T-helper 1 cell treated with Interleukin-12 subunit alpha and Interleukin-12 subunit beta and Interleukin-4 antibody, amounts not matched to agents 30 ng/mL and 1 ng/mL, for 36 hours (primary cell): ENCODE data around the gene DGKZ. TPM values are rescaled to one million over a fixed set of nuclear protein-coding genes. Genes with fewer than 3 reads are reported as not detected.
"Not testable (repeated sequence)": the region's sequence is repeated elsewhere in the genome, so short reads cannot be mapped to it uniquely, and the experiment has no call there.

ENCODE experiments used
- intact Hi-C: fragments of 100-400 bp; cut with micrococcal nuclease; formaldehyde crosslinking; loops from one replicate; pipeline ENCODE4 v1.15.1; 2024
- total RNA-seq: library from RNA; stranded (reverse); gene quantifications from 2 replicates; pipeline ENCODE4 v1.2.3, GENCODE V29; 2022

DGKZ gene
- total RNA-seq, 1 donor from 2014 or later: 144 TPM

DNA sequence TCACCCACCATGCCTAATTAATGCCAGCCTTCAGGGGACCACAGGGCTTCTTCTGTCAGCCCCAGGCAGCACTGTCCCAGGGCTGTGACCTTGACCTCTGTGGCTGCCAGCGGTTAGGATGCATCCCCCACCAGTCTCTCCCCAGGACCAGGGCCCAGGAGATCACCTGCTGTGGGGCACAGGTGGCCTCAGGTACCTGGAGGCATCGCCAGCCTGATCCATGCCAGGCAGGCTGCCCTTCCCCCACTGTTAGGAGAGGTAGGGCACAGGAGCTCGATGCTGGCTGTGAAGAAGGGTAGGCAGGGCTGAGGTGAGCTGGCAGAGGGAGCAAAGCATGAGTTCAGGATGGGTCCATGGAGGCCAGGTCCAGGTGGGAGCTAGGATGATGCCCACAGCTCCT, 17.5 kb downstream of the DGKZ start:
- intact Hi-C loops: no loop called here

GRCh38 chr11:46366260-46366659, 19.0 kb downstream of the DGKZ start:
- intact Hi-C loops: no loop called here

DNA sequence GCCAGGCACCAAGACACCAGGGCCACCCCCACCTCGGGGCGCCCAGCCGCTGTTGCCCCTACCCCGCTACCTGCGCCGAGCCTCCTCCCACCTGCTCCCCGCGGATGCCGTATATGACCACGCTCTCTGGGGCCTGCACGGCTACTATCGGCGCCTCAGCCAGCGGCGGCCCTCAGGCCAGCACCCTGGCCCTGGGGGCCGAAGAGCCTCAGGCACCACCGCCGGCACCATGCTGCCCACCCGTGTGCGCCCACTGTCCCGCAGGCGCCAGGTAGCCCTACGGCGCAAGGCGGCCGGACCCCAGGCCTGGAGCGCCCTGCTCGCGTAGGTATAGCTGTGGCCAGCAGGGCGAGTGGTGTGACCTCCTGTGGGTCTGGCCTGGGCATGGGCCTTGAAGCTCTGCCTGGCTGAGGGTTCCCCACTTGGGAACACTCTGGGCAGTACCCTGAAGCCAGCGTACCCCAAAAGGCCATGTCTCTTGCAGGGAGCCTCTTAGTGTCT, 19.4 kb downstream of the DGKZ start:
- intact Hi-C loops: loop anchor here (1.0 kb wide), 2 partner anchors 14 to 123 kb away; no protein-coding TSS in a partner anchor

DNA sequence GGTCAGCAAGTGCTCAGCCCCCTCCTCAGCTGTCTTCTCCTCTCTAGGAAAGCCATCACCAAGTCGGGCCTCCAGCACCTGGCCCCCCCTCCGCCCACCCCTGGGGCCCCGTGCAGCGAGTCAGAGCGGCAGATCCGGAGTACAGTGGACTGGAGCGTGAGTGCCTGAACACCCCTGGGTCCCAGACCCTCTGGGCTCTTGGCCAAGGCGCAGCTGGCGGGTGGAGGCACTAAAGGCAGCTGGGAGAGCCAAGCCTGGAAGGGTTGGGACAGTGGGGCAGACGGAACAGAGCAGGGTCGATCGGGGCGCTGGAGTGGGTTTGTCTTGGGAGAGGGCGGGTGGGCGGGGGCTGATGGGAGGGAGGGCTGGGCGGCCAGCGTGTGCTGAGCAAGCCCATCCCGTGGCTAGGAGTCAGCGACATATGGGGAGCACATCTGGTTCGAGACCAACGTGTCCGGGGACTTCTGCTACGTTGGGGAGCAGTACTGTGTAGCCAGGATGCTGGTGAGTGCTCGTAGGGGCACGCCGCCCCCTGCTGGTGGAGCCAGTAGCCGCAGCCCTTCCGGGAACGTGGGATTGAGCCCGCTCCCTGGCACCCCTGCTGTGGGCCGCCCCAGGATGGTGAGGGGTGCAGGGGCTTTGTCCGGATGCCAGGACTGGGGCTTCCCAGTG, 20.1 kb downstream of the DGKZ start:
- intact Hi-C loops: loop anchor here (1.0 kb wide), 2 partner anchors 15 to 124 kb away; no protein-coding TSS in a partner anchor

DNA sequence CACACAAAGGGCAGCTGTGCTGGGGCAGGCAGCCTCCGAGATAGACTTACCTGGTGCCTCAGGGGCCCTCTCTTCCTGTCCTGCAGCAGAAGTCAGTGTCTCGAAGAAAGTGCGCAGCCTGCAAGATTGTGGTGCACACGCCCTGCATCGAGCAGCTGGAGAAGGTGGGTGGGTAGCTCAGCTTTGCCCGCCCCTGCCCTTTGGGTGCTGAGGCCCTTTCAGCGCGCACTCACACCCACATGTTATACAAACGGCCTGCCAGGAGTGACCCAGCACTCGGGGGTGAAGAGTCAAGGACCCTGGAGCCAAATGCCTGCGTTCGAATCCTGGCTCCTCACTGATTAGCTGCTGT, 20.6 kb downstream of the DGKZ start:
- intact Hi-C loops: loop anchor here (1.0 kb wide), 2 partner anchors 16 to 125 kb away; no protein-coding TSS in a partner anchor

DNA sequence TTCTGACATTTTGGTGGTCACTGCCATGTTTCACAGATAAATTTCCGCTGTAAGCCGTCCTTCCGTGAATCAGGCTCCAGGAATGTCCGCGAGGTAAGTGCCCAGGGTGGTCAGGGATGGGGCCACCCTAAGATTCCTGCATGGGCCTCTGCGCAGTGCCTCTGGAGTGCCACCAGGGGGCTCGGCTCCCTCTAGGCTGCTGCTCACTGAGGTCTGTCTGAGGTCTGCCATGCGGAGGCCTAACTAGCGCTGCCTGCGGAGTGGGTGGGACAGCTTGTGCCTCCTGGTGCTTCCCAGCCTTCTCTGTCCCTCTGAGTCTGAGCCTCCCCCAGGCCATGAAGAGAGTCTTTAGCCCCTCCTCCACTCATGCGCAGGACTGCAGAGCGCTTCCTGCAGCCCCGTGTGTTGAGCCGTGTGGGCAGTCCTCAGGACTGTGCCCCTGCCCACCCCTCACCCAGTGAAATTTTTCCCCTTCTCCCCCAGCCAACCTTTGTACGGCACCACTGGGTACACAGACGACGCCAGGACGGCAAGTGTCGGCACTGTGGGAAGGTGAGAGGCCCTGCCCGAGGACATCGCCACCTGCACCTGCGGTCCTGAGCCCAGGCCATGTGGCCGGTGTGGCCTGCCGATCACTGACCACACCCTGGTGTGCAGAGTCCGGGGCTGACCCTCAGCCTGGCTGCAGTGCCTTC, 22.3 kb downstream of the DGKZ start:
- intact Hi-C loops: loop anchor here (1.0 kb wide), 3 partner anchors 8 to 248 kb away; partner anchors contain the start of genes ATG13 and HARBI1

- intact Hi-C loops: no loop called here
These were observed 23.0 kb downstream of the DGKZ start for GRCh38 chr11:46370253-46370652.

DNA sequence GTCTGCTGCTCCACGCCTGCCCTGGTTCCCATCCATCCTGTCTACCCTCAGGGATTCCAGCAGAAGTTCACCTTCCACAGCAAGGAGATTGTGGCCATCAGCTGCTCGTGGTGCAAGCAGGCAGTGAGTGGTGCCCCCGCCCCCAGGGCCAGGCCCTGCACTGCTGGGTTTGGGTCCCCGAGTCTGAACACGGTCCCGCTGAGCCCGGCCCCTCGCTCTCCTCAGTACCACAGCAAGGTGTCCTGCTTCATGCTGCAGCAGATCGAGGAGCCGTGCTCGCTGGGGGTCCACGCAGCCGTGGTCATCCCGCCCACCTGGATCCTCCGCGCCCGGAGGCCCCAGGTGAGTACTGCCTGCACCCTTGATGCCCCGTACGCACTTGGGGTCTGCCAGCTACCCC, 24.0 kb downstream of the DGKZ start:
- intact Hi-C loops: not testable (repeated sequence)

GRCh38 chr11:46372086-46372485, 24.8 kb downstream of the DGKZ start:
- intact Hi-C loops: no loop called here

GRCh38 chr11:46372501-46372900, 25.2 kb downstream of the DGKZ start:
- intact Hi-C loops: not testable (repeated sequence)

DNA sequence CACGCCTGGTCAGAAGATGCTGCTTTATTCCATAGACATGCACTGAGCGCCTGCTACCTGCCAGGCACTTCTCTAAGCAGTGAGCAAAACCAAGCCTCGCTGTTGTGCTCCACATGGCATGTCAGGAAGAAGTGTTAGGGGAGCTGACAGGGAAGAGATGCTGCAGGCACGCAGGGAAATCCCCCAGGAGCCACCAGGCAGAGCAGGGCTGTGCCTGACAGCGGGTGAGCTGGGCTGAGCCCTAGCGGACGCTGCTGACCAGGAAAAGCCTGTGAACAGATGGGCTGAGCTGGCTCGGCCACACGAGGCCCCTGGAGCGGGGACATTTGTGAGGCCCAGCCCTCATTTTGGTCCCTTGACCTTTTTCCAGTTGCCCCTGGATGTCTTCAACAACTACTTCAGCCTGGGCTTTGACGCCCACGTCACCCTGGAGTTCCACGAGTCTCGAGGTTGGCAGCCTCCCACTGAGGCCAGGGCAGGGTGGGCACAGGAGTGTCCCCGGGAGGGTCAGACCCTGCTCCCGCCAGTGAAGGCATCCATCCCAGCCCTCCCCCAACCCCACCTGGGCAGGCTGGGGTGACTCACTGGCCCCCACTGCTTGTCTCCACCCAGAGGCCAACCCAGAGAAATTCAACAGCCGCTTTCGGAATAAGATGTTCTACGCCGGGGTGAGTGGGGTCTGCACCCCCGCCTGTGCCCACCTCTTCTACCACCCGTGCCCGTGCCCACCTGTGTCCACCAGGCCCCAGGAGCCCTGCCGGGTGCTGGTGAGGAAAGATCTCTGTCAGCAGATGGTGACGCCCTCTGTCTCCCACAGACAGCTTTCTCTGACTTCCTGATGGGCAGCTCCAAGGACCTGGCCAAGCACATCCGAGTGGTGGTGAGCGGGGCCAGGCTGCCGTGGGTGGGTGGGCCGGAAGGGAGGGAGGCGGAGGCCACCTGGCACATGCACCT, 26.8 kb downstream of the DGKZ start:
- intact Hi-C loops: no loop called here

DNA sequence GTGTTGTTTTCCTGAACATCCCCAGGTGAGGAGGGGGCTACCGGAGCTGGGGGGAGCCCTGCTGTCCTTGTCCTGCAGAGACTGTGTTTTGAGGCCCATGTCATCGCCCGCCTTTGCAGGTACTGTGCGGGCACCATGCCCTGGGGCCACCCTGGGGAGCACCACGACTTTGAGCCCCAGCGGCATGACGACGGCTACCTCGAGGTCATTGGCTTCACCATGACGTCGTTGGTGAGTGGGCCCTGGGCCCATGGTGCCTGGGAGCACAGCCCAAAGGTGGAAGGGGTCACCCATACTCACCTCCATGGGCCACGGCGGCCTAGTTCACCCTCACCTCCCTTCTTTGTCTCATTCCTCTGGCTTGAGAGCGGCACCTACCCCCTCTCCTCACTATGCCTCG, 27.6 kb downstream of the DGKZ start:
- intact Hi-C loops: no loop called here

DNA sequence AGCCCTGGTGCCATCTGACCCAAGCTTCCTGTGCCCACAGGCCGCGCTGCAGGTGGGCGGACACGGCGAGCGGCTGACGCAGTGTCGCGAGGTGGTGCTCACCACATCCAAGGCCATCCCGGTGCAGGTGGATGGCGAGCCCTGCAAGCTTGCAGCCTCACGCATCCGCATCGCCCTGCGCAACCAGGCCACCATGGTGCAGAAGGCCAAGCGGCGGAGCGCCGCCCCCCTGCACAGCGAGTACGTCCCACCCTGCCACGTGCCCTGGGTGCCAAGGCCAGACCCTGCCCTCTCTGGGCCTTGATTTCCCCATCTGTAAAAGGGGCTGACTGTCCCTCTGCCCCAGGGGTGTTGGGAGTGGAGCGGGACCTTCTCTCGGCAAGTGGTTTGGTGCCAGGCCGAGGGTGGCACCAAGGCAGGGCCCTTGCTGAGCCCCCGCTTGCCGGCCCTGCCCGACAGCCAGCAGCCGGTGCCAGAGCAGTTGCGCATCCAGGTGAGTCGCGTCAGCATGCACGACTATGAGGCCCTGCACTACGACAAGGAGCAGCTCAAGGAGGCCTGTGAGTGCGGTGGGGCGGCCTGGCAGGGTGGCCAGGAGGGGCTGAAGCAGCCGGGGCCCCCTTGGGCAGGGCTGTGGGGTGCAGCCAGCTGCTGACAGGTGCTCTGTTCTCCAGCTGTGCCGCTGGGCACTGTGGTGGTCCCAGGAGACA, 28.3 kb downstream of the DGKZ start:
- intact Hi-C loops: no loop called here

- intact Hi-C loops: no loop called here
These were observed 29.2 kb downstream of the DGKZ start for GRCh38 chr11:46376258-46377050.

DNA sequence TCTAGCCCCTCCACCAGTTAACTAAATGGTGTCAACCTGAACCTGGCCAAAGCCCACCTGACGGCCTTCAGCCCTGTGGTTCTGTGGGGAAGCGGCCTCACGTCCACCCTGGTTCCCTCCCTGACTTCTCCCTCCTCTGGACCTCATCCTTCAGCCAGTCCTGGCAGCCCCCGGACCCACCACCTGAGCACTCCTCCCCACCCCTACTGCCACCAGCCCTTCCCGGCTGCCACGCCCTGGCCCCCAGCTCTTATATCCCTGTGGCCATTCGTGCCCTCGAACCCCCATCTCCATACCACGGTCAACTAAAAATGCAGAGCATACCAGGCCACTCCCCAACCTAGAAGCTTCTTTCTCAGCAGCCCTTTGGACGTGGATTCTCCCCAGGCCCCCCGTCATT, 30.0 kb downstream of the DGKZ start:
- intact Hi-C loops: no loop called here

DNA sequence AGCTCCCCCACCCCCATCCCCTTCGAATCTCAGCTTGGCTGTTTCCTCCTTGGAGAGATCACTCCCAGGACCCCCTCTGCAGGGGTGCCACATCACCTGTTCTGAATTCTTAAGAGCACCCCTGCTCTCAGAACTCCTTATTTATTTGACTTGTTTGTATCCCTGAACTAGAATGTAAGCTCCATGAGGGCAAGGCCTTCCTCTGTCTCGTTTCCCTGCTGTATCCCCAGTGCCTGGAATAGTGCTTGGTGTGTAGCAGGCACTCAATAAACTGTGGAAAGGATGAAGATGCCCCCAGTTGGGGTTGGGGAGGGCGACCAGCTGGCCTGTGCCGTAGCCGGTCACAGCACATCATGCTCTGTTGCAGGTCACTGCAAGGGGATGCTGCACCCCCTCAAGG, 30.6 kb downstream of the DGKZ start:
- intact Hi-C loops: no loop called here

DNA sequence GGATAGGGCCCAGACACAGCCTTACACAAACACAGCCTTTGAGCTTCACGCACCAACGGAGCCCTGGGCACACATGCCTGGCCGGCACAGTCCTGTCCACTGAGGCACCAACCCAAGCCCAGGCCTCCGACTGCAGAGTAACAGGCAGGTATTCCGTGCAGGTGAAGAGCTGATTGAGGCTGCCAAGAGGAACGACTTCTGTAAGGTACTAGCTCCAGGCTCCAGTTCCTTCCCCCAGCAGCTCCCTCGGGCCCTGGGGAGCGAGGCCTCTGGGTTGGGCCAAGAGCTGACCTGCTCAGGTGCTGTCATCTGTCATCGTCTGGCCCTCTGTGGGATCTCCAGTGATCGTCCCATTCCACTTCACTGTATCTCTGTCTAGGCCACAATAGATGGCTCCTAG, 31.0 kb downstream of the DGKZ start:
- intact Hi-C loops: no loop called here

DNA sequence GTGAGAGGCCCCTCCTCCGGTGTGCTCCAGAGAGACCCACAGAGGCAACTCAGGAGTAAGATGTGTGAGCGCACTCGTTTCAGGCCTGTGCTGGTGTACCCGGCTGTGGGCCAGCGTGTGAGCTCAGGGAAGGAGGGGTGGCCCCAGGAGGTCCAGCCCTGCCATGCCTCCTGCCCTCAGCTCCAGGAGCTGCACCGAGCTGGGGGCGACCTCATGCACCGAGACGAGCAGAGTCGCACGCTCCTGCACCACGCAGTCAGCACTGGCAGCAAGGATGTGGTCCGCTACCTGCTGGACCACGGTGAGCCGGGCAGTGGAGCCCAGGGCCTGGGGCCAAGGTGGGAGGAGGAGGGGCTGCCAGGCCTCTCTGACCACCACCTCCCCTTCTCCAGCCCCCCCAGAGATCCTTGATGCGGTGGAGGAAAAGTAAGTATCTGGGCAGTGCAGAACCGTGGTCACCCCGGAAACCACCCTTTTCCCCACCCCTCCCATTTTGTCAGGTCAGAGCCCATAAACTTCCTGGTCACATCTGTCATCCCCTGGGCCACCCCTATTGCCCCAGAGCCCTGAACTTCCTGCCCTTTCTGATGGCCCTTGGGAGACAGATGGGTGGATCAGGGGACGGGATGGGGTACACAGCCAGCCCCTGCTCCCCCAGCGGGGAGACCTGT, 31.7 kb downstream of the DGKZ start:
- intact Hi-C loops: no loop called here

GRCh38 chr11:46379482-46380293, 32.4 kb downstream of the DGKZ start:
- intact Hi-C loops: loop anchor here (1.0 to 10.0 kb wide), 3 partner anchors 27 to 295 kb away; partner anchors contain the start of gene DGKZ
